Suprapubic skin (tissue), 4 donors: ENCODE measurements around the gene COG1. TPM values are rescaled to one million over a fixed set of nuclear protein-coding genes. Genes with fewer than 3 reads are reported as not detected.

Experiments used
- DNase-seq, 2 donors: peaks; one replicate each; pipeline ENCODE4 v3.0.0-alpha.2; 2019; ENCODE audit warnings: low spot score in 2 of 2
- H3K27ac ChIP-seq: fragments of 200-600 bp; sonication (generic); one replicate; pipeline ENCODE4 v1.5.1; 2019
- H3K27me3 ChIP-seq: fragments of 200-600 bp; sonication (generic); one replicate; pipeline ENCODE4 v1.5.1; 2019
- H3K36me3 ChIP-seq: fragments of 200-600 bp; sonication (generic); one replicate; pipeline ENCODE4 v1.5.1; 2019
- H3K4me1 ChIP-seq: fragments of 200-600 bp; sonication (generic); one replicate; pipeline ENCODE4 v1.5.1; 2019
- H3K4me3 ChIP-seq: fragments of 200-600 bp; sonication (generic); one replicate; pipeline ENCODE4 v1.5.1; 2019; ENCODE audit warnings: mild to moderate bottlenecking
- H3K9me3 ChIP-seq: fragments of 200-600 bp; sonication (generic); one replicate; pipeline ENCODE4 v1.5.1; 2019
- EP300 ChIP-seq: sonication (generic); formaldehyde crosslinking; IDR thresholded peaks from one replicate; pipeline ENCODE4 v1.6.1; 2017; ENCODE audit warnings: antibody characterized with exemption
- POLR2A ChIP-seq, 2 donors: fragments of 450-650 bp; IDR thresholded peaks; one replicate each; pipeline ENCODE4 v1.6.1; 2017; ENCODE audit warnings: antibody characterized with exemption in 2 of 2, mild to moderate bottlenecking in 2 of 2, moderate library complexity in 2 of 2
- POLR2AphosphoS5 ChIP-seq, 3 donors: sonication (generic); formaldehyde crosslinking; IDR thresholded peaks; one replicate each; pipeline ENCODE4 v1.6.1; 2017; ENCODE audit warnings: antibody characterized with exemption in 3 of 3
- WGBS: methylation state at CpG from one replicate; pipeline ENCODE4 v1.1.5; 2018; 5-methylcytosine and 5-hydroxymethylcytosine counted together
- total RNA-seq, 4 donors: library from RNA; depleted of rRNA; stranded (reverse); fragments of >200 nt; gene quantifications; one replicate each; pipeline ENCODE4 v1.1.0, GENCODE V29; 2016
- TF ChIP-seq, protein P1 (sequence below), 2 donors: fragments of 200-600 bp in 1 of 2; fragments of 450-650 bp in 1 of 2; sonication (generic) in 1 of 2; IDR thresholded peaks; one replicate each; pipeline ENCODE4 v1.5.1; 2016 to 2019; ENCODE audit warnings: antibody characterized with exemption in 2 of 2, mild to moderate bottlenecking in 1 of 2, moderate library complexity in 1 of 2

The COG1 gene
- total RNA-seq, 4 donors from 2014 or later: 17.9 to 65.8 (median 23.8) TPM

DNA sequence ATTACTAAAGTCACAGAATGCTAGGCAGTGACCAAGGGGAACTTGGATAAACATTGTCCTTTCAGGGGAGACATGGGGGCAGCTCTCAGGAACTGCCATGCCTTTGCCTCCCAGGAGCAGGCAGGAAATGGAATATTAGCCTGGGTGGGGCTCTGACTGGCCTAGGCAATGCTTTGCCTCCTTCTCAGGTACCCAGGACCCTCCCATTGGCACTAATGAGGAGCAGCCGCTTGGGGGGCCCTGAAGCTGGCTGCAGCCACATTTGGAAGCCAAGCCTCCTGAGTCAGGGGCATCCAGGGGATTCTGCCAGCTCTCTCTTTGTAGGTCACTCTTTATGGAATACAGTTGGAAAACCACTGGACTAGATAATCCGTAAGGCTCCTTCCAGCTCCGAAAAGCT is 63.4 kb downstream of the COG1 start:
- no peak overlapping the region for H3K4me3 ChIP-seq
- no peak overlapping the region for H3K27ac ChIP-seq
- DNase-seq: peak in 1 of 2 donors; percentile 45
- peaks cover 6% of the 10 kb centered on the region for H3K4me1 ChIP-seq
- H3K9me3 ChIP-seq: no peaks in the 10 kb centered on the region
- no peaks in the 10 kb centered on the region for H3K36me3 ChIP-seq
- 100% methylated on average over 3 of the region's 3 CpGs for WGBS
- TF ChIP-seq, protein P1, sequence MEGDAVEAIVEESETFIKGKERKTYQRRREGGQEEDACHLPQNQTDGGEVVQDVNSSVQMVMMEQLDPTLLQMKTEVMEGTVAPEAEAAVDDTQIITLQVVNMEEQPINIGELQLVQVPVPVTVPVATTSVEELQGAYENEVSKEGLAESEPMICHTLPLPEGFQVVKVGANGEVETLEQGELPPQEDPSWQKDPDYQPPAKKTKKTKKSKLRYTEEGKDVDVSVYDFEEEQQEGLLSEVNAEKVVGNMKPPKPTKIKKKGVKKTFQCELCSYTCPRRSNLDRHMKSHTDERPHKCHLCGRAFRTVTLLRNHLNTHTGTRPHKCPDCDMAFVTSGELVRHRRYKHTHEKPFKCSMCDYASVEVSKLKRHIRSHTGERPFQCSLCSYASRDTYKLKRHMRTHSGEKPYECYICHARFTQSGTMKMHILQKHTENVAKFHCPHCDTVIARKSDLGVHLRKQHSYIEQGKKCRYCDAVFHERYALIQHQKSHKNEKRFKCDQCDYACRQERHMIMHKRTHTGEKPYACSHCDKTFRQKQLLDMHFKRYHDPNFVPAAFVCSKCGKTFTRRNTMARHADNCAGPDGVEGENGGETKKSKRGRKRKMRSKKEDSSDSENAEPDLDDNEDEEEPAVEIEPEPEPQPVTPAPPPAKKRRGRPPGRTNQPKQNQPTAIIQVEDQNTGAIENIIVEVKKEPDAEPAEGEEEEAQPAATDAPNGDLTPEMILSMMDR (IDR thresholded peaks at IDR 0.05): no peak
- no peak for TF ChIP-seq POLR2A (IDR thresholded peaks at IDR 0.05)
- H3K27me3 ChIP-seq: no peaks in the 10 kb centered on the region

DNA sequence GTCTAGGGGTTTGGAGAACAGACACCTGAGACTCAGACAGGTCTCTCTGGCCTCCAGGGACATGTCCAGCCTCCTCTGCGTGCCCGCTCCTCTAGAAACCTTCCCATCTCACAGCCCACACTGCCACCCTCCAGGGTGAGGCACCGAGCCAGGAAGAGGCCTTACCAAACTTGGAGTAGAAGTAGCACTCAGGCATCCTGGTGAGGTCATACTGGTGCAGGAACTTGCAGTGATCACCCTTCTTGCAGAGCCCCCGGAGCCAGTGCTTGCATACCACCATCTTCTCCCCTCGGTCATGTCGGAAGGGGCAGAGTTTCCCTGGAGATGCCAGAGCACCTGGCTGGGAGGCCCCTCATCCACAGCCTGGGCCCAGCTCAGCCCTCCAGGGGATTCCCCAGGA is 64.7 kb downstream of the COG1 start:
- H3K27ac ChIP-seq: no peak overlapping the region
- WGBS: 82% methylated on average over 6 of the region's 6 CpGs
- DNase-seq: peak in 1 of 2 donors; percentile 50

More for the DNA sequence above, 64.7 kb downstream of the COG1 start:
- H3K9me3 ChIP-seq: no peaks in the 10 kb centered on the region
- H3K4me3 ChIP-seq: no peak overlapping the region
- H3K36me3 ChIP-seq: no peaks in the 10 kb centered on the region
- peaks cover 16% of the 10 kb centered on the region for H3K4me1 ChIP-seq
- TF ChIP-seq EP300 (no peak), POLR2AphosphoS5 (IDR thresholded peaks at IDR 0.05) (no peak), POLR2A (IDR thresholded peaks at IDR 0.05) (no peak)
- TF ChIP-seq, protein P1 (IDR thresholded peaks at IDR 0.05): no peak
- H3K27me3 ChIP-seq: no peaks in the 10 kb centered on the region

Other genes starting within 250 kb of the COG1 start
- 10 to 100 TPM; 45.2 to 59.5 (median 49.2) TPM for gene SLC39A11, start 100.4 kb upstream of the COG1 start, total RNA-seq
- gene SSTR2, start 28.0 kb upstream of the COG1 start, total RNA-seq: under 1 TPM; 0.30 to 0.89 (median 0.78) TPM
- not detected for gene CPSF4L, start 68.8 kb downstream of the COG1 start, total RNA-seq
- gene CDC42EP4, start 118.9 kb downstream of the COG1 start, total RNA-seq: 10 to 100 TPM; 60.0 to 86.8 (median 81.5) TPM